CD4-positive, alpha-beta memory T cell (primary cell): Measurements from ENCODE around the gene ACSL3. TPM values are rescaled to one million over a fixed set of nuclear protein-coding genes. Genes with fewer than 3 reads are reported as not detected.

ENCODE experiments used
- CTCF ChIA-PET: fragments of 350-600 bp; sonication (Branson Sonifier 250); formaldehyde crosslinking; loops from one replicate; lab custom pipeline; 2021; ENCODE audit warnings: inconsistent platforms; ENCODE audit not compliant: partially characterized antibody; lab: Charles Lee
- POLR2A ChIA-PET: fragments of 350-600 bp; sonication (Branson Sonifier 250); formaldehyde crosslinking; loops from one replicate; lab custom pipeline; 2021; ENCODE audit not compliant: partially characterized antibody; lab: Charles Lee
- DNase-seq, 5 donors: peaks; one replicate each; pipeline versions ENCODE4 v3.0.0 to v3.0.0-alpha.2; 2020 to 2022; ENCODE audit warnings: mixed read lengths in 1 of 5
- H3K27ac ChIP-seq: one replicate; pipeline ENCODE4 v1.7.0; 2013; ENCODE audit warnings: low read depth, low read length
- H3K27me3 ChIP-seq: 2 replicates; pipeline ENCODE4 v1.7.0; 2013; ENCODE audit warnings: mild to moderate bottlenecking, low read length, moderate library complexity; ENCODE audit not compliant: insufficient read depth
- H3K36me3 ChIP-seq: 2 replicates; pipeline ENCODE4 v1.7.0; 2013; ENCODE audit warnings: mild to moderate bottlenecking, low read length, moderate library complexity; ENCODE audit not compliant: insufficient read depth
- H3K4me1 ChIP-seq: 2 replicates; pipeline ENCODE4 v1.7.0; 2013; ENCODE audit warnings: mild to moderate bottlenecking, low read length, moderate library complexity; ENCODE audit not compliant: insufficient read depth
- H3K4me3 ChIP-seq, 2 donors: one replicate each; pipeline ENCODE4 v1.7.0; 2013; ENCODE audit warnings: low read length in 2 of 2, mild to moderate bottlenecking in 1 of 2
- H3K9me3 ChIP-seq, 2 donors: one replicate each; pipeline ENCODE4 v1.7.0; 2013; ENCODE audit warnings: low read length in 2 of 2, control low read depth in 1 of 2; ENCODE audit not compliant: control insufficient read depth in 1 of 2
- H3K27ac Mint-ChIP-seq, 7 donors: one replicate each; pipeline ENCODE4 v1.8.0; 2020 to 2021; ENCODE audit warnings: mixed read lengths in 7 of 7, mild to moderate bottlenecking in 6 of 7, inconsistent platforms in 3 of 7, moderate library complexity in 3 of 7
- H3K27me3 Mint-ChIP-seq, 2 donors: one replicate each; pipeline ENCODE4 v1.8.0; 2020 to 2021; ENCODE audit warnings: mixed read lengths in 2 of 2
- H3K36me3 Mint-ChIP-seq, 2 donors: one replicate each; pipeline ENCODE4 v1.8.0; 2020 to 2021; ENCODE audit warnings: mixed read lengths in 2 of 2, inconsistent platforms in 1 of 2, mild to moderate bottlenecking in 1 of 2
- H3K4me1 Mint-ChIP-seq, 4 donors: one replicate each; pipeline ENCODE4 v1.8.0; 2020 to 2021; ENCODE audit warnings: mixed read lengths in 4 of 4, mild to moderate bottlenecking in 1 of 4
- H3K4me3 Mint-ChIP-seq, 8 donors: one replicate each; pipeline ENCODE4 v1.8.0; 2020 to 2021; ENCODE audit warnings: mixed read lengths in 8 of 8, mild to moderate bottlenecking in 7 of 8, moderate library complexity in 6 of 8, inconsistent platforms in 3 of 8
- H3K9me3 Mint-ChIP-seq, 8 donors: one replicate each; pipeline ENCODE4 v1.8.0; 2020 to 2021; ENCODE audit warnings: mixed read lengths in 8 of 8, mild to moderate bottlenecking in 5 of 8, inconsistent platforms in 3 of 8, moderate library complexity in 1 of 8
- intact Hi-C: fragments of 100-400 bp; cut with micrococcal nuclease; formaldehyde crosslinking; loops from one replicate; pipeline ENCODE4 v1.15.1; 2023
- polyA plus RNA-seq, 2 donors: library from polyadenylated mRNA; unstranded; fragments of 300-500 nt; fragmentation: Illumina TruSeq; gene quantifications; one replicate each; pipeline ENCODE4 v1.2.3, GENCODE V29; 2021
- total RNA-seq, 2 experiments: library from RNA; stranded (reverse); gene quantifications; one replicate each; pipeline ENCODE4 v1.2.3, GENCODE V29; 2021

Gene ACSL3
- total and polyA plus RNA-seq, 4 experiments from 2014 or later: 24.8 to 30.9 (median 25.8) TPM

GRCh38 chr2:222973733-222974132, 112.9 kb downstream of the ACSL3 start:
- Mint-ChIP-seq H3K4me3 (no peak overlapping the region), H3K27ac (no peak overlapping the region), H3K9me3 (no peaks in the 10 kb centered on the region), H3K4me1 (no peaks in the 10 kb centered on the region), H3K36me3 (no peaks in the 10 kb centered on the region), H3K27me3 (peaks cover 4 to 12% of the 10 kb centered on the region in 2 donors)
- no peak for DNase-seq
- Histone ChIP-seq H3K27ac (no peak overlapping the region), H3K4me3 (no peak overlapping the region), H3K9me3 (no peaks in the 10 kb centered on the region), H3K27me3 (no peaks in the 10 kb centered on the region), H3K36me3 (no peaks in the 10 kb centered on the region), H3K4me1 (no peaks in the 10 kb centered on the region)
- intact Hi-C loops: no loop called here
- ChIA-PET CTCF (interaction anchor here (0.5 kb wide), 1 partner anchor 44 kb away, joined by 3 read pairs; no protein-coding TSS in a partner anchor), POLR2A (no interaction called here)

- Histone ChIP-seq H3K36me3 (no peaks in the 10 kb centered on the region), H3K9me3 (no peaks in the 10 kb centered on the region), H3K4me1 (no peaks in the 10 kb centered on the region), H3K27me3 (no peaks in the 10 kb centered on the region), H3K4me3 (no peak overlapping the region), H3K27ac (no peak overlapping the region)
- Mint-ChIP-seq H3K36me3 (no peaks in the 10 kb centered on the region), H3K27ac (no peak overlapping the region), H3K27me3 (peaks cover 11 to 15% of the 10 kb centered on the region in 2 donors), H3K4me3 (no peak overlapping the region), H3K4me1 (no peaks in the 10 kb centered on the region), H3K9me3 (no peaks in the 10 kb centered on the region)
- ChIA-PET CTCF (no interaction called here), POLR2A (no interaction called here)
- DNase-seq: no peak
- intact Hi-C loops: no loop called here
These were observed 115.8 kb downstream of the ACSL3 start for GRCh38 chr2:222976521-222977061.

GRCh38 chr2:222977121-222977520, 116.3 kb downstream of the ACSL3 start:
- no peaks in the 10 kb centered on the region for H3K4me1 Mint-ChIP-seq

GRCh38 chr2:222978850-222979249, 118.0 kb downstream of the ACSL3 start:
- peaks cover 4% of the 10 kb centered on the region for H3K4me1 ChIP-seq
- DNase-seq: no peak
- ChIA-PET CTCF (no interaction called here), POLR2A (no interaction called here)
- H3K36me3 ChIP-seq: no peaks in the 10 kb centered on the region
- no peaks in the 10 kb centered on the region for H3K9me3 ChIP-seq
- H3K4me1 Mint-ChIP-seq: peaks cover 6 to 8% (median 7%) of the 10 kb centered on the region in 4 donors
- H3K27ac ChIP-seq: no peak overlapping the region
- no peak overlapping the region for H3K4me3 Mint-ChIP-seq
- H3K36me3 Mint-ChIP-seq: no peaks in the 10 kb centered on the region
- no peak overlapping the region for H3K27ac Mint-ChIP-seq
- no peak overlapping the region for H3K4me3 ChIP-seq
- no peaks in the 10 kb centered on the region for H3K27me3 ChIP-seq
- H3K9me3 Mint-ChIP-seq: peaks cover 0 to 3% (median 0%) of the 10 kb centered on the region in 8 donors
- intact Hi-C loops: no loop called here
- H3K27me3 Mint-ChIP-seq: peaks cover 16 to 22% of the 10 kb centered on the region in 2 donors

More at GRCh38 chr2:222977121-222977520, 116.3 kb downstream of the ACSL3 start:
- H3K36me3 Mint-ChIP-seq: no peaks in the 10 kb centered on the region
- H3K4me3 Mint-ChIP-seq: no peak overlapping the region
- ChIA-PET CTCF (interaction anchor here (0.7 kb wide), 1 partner anchor 107 kb away, joined by 3 read pairs; no protein-coding TSS in a partner anchor), POLR2A (no interaction called here)
- Histone ChIP-seq H3K9me3 (no peaks in the 10 kb centered on the region), H3K36me3 (no peaks in the 10 kb centered on the region), H3K4me3 (no peak overlapping the region), H3K27ac (no peak overlapping the region), H3K4me1 (peaks cover under 1% of the 10 kb centered on the region), H3K27me3 (no peaks in the 10 kb centered on the region)
- peaks cover 11 to 16% of the 10 kb centered on the region in 2 donors for H3K27me3 Mint-ChIP-seq
- no peak for DNase-seq
- intact Hi-C loops: no loop called here
- H3K27ac Mint-ChIP-seq: no peak overlapping the region
- H3K9me3 Mint-ChIP-seq: no peaks in the 10 kb centered on the region

- peaks cover 4% of the 10 kb centered on the region for H3K4me1 ChIP-seq
- Mint-ChIP-seq H3K4me3 (no peak overlapping the region), H3K36me3 (no peaks in the 10 kb centered on the region), H3K27ac (no peak overlapping the region), H3K27me3 (peaks cover 16 to 22% of the 10 kb centered on the region in 2 donors), H3K4me1 (peaks cover 6 to 8% (median 7%) of the 10 kb centered on the region in 4 donors), H3K9me3 (peaks cover 0 to 3% (median 0%) of the 10 kb centered on the region in 8 donors)
- H3K27ac ChIP-seq: no peak overlapping the region
- ChIA-PET POLR2A (no interaction called here), CTCF (interaction anchor here (1.5 kb wide), 1 partner anchor 8 kb away, joined by 5 read pairs; no protein-coding TSS in a partner anchor)
- intact Hi-C loops: no loop called here
- H3K9me3 ChIP-seq: no peaks in the 10 kb centered on the region
- H3K36me3 ChIP-seq: no peaks in the 10 kb centered on the region
- no peak for DNase-seq
- no peaks in the 10 kb centered on the region for H3K27me3 ChIP-seq
- no peak overlapping the region for H3K4me3 ChIP-seq
These were observed 118.6 kb downstream of the ACSL3 start for GRCh38 chr2:222979484-222979883.

GRCh38 chr2:222982010-222982908, 121.4 kb downstream of the ACSL3 start:
- H3K36me3 ChIP-seq: no peaks in the 10 kb centered on the region
- H3K9me3 Mint-ChIP-seq: peaks cover 2 to 16% (median 9%) of the 10 kb centered on the region in 8 donors
- peak overlapping the region in 3 of 8 donors; percentile 0 to 43 (median 23) for H3K4me3 Mint-ChIP-seq
- no peak overlapping the region for H3K27ac ChIP-seq
- intact Hi-C loops: no loop called here
- H3K4me1 Mint-ChIP-seq: peaks cover 6 to 8% (median 7%) of the 10 kb centered on the region in 4 donors
- H3K4me3 ChIP-seq: no peak overlapping the region
- H3K9me3 ChIP-seq: no peaks in the 10 kb centered on the region
- H3K27me3 Mint-ChIP-seq: peaks cover 12 to 20% of the 10 kb centered on the region in 2 donors
- H3K27ac Mint-ChIP-seq: no peak overlapping the region
- POLR2A ChIA-PET: no interaction called here
- no peak for DNase-seq
- H3K4me1 ChIP-seq: peaks cover 4% of the 10 kb centered on the region
- no peaks in the 10 kb centered on the region for H3K27me3 ChIP-seq
- no peaks in the 10 kb centered on the region for H3K36me3 Mint-ChIP-seq
- CTCF ChIA-PET: interaction anchor here (0.8 to 1.7 kb wide), 2 partner anchors 11 kb away, joined by 3 to 9 read pairs; no protein-coding TSS in a partner anchor

GRCh38 chr2:222982909-222983265, 122.1 kb downstream of the ACSL3 start:
- Mint-ChIP-seq H3K27ac (no peak overlapping the region), H3K4me1 (peaks cover 6 to 8% (median 7%) of the 10 kb centered on the region in 4 donors), H3K36me3 (no peaks in the 10 kb centered on the region), H3K9me3 (peaks cover 2 to 20% (median 10%) of the 10 kb centered on the region in 8 donors), H3K27me3 (peaks cover 12 to 20% of the 10 kb centered on the region in 2 donors), H3K4me3 (no peak overlapping the region)
- intact Hi-C loops: no loop called here
- POLR2A ChIA-PET: no interaction called here
- Histone ChIP-seq H3K9me3 (no peaks in the 10 kb centered on the region), H3K27ac (no peak overlapping the region), H3K36me3 (no peaks in the 10 kb centered on the region), H3K4me1 (peaks cover 4% of the 10 kb centered on the region), H3K4me3 (no peak overlapping the region), H3K27me3 (no peaks in the 10 kb centered on the region)
- CTCF ChIA-PET: interaction anchor here (1.7 kb wide), 1 partner anchor 11 kb away, joined by 9 read pairs; no protein-coding TSS in a partner anchor
- DNase-seq: no peak
